Esophagus muscularis mucosa (tissue), 4 donors: ENCODE data around the gene DKC1. TPM values are rescaled to one million over a fixed set of nuclear protein-coding genes. Genes with fewer than 3 reads are reported as not detected.

ENCODE experiments used
- DNase-seq: peaks from one replicate; pipeline ENCODE4 v3.0.0-alpha.2; 2017; ENCODE audit errors: extremely low spot score
- H3K27ac ChIP-seq, 4 donors: fragments of 200-600 bp; sonication (generic); replicated peaks in 1 of 4; 1 replicate in 3 of 4; 2 replicates in 1 of 4; pipeline ENCODE4 v1.5.1; 2016 to 2019; ENCODE audit warnings: mild to moderate bottlenecking in 1 of 4
- H3K27me3 ChIP-seq, 4 donors: fragments of 200-600 bp; sonication (generic); one replicate each; pipeline versions ENCODE4 v1.5.1 to v1.6.0; 2016 to 2019
- H3K36me3 ChIP-seq, 4 donors: fragments of 200-600 bp; sonication (generic); one replicate each; pipeline ENCODE4 v1.5.1; 2016 to 2019
- H3K4me1 ChIP-seq, 4 donors: fragments of 200-600 bp; sonication (generic); one replicate each; pipeline ENCODE4 v1.5.1; 2016 to 2019
- H3K4me3 ChIP-seq, 4 donors: fragments of 200-600 bp; sonication (generic); 1 replicate in 2 of 4; 2 replicates in 2 of 4; pipeline ENCODE4 v1.5.1; 2016 to 2019; ENCODE audit warnings: mild to moderate bottlenecking in 4 of 4, moderate library complexity in 1 of 4
- H3K9me3 ChIP-seq, 4 donors: fragments of 200-600 bp; sonication (generic); 1 replicate in 3 of 4; 2 replicates in 1 of 4; pipeline ENCODE4 v1.5.1; 2016 to 2019
- EP300 ChIP-seq: sonication (generic); formaldehyde crosslinking; IDR thresholded peaks from one replicate; pipeline ENCODE4 v1.6.1; 2017; ENCODE audit warnings: antibody characterized with exemption
- POLR2A ChIP-seq: fragments of 450-650 bp; IDR thresholded peaks from one replicate; pipeline ENCODE4 v1.6.1; 2017; ENCODE audit warnings: antibody characterized with exemption, moderate library complexity, mild to moderate bottlenecking, low read depth
- POLR2AphosphoS5 ChIP-seq, 2 donors: sonication (generic); formaldehyde crosslinking; IDR thresholded peaks; one replicate each; pipeline ENCODE4 v1.6.1; 2017; ENCODE audit warnings: antibody characterized with exemption in 2 of 2
- WGBS: methylation state at CpG from one replicate; pipeline ENCODE4 v1.1.5; 2018; 5-methylcytosine and 5-hydroxymethylcytosine counted together
- intact Hi-C: fragments of 100-400 bp; cut with DNase I; formaldehyde crosslinking; loops from one replicate; pipeline ENCODE4 v1.15.1; 2023
- total RNA-seq, 4 donors: library from RNA; depleted of rRNA; stranded (reverse); fragments of >200 nt; gene quantifications; one replicate each; pipeline versions ENCODE4 v1.1.0 to v1.2.1, GENCODE V29; 2016
- TF ChIP-seq, protein P1 (sequence below), 3 experiments: fragments of 200-600 bp in 2 of 3; fragments of 450-650 bp in 1 of 3; sonication (generic) in 2 of 3; IDR thresholded peaks; one replicate each; pipeline ENCODE4 v1.5.1; 2017 to 2019; ENCODE audit warnings: antibody characterized with exemption in 3 of 3, mild to moderate bottlenecking in 2 of 3, moderate library complexity in 1 of 3

Gene DKC1
- total RNA-seq, 4 donors from 2014 or later: 18.3 to 29.9 (median 24.9) TPM

DNA sequence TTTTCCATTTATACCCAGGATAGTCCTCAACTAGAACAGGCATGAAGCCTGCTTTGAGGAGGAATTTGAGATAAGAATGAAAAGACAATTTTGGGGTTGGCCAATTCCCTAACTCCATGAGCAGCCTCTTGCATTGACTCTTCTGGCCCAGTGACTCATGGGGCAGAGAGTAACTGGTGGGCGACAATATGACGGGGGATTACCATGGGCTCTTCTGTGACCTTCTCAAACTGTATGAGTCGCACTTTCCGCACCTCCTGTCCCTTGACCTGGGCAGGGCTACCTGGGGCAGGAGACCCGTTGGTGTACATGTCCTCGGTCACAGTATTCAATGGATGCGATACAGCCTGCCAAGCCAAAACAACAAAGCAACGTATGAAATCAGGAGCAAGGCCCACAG, 29.3 kb downstream of the DKC1 start:
- TF ChIP-seq POLR2AphosphoS5 (IDR thresholded peaks at IDR 0.05) (no peak), EP300 (no peak), POLR2A (no peak)
- TF ChIP-seq, protein P1, sequence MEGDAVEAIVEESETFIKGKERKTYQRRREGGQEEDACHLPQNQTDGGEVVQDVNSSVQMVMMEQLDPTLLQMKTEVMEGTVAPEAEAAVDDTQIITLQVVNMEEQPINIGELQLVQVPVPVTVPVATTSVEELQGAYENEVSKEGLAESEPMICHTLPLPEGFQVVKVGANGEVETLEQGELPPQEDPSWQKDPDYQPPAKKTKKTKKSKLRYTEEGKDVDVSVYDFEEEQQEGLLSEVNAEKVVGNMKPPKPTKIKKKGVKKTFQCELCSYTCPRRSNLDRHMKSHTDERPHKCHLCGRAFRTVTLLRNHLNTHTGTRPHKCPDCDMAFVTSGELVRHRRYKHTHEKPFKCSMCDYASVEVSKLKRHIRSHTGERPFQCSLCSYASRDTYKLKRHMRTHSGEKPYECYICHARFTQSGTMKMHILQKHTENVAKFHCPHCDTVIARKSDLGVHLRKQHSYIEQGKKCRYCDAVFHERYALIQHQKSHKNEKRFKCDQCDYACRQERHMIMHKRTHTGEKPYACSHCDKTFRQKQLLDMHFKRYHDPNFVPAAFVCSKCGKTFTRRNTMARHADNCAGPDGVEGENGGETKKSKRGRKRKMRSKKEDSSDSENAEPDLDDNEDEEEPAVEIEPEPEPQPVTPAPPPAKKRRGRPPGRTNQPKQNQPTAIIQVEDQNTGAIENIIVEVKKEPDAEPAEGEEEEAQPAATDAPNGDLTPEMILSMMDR (IDR thresholded peaks at IDR 0.05): no peak
- no peak overlapping the region for H3K4me3 ChIP-seq

DNA sequence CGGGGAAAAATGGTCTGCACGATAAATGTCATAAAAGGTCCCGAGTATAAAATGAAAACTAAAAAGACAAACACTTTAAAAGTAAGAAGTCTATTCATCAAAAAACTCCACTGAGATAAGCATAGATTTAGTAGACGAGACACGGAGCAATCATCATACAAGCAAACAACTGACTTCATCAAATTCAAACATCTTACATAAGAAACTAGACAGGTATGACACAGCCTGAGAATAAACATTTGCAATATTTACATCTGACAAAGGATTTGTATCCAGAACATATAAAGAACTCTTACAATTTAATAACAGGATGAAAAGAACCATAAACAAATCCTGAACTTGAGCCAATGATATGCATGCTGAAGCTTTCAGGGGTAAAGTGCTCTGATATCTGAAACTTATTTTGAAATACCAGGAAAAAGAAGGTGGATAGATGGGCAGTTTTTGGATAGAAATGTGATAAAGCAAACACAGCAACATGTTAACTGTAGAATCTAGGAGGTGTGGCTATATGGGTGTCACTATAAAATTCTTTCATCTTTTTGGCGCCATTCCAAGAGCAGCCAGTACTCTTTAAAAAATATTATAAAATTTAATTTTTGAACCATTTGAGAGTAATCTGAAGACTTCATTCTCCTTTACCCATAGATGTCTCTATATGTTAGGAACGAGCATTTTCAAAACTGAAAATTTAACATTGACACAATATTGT, 30.6 kb downstream of the DKC1 start:
- intact Hi-C loops: no loop called here
- no peak overlapping the region for H3K4me3 ChIP-seq
- 84% methylated on average over 7 of the region's 7 CpGs for WGBS
- no peaks in the 10 kb centered on the region for H3K9me3 ChIP-seq
- H3K27me3 ChIP-seq: no peaks in the 10 kb centered on the region
- TF ChIP-seq EP300 (no peak), POLR2AphosphoS5 (IDR thresholded peaks at IDR 0.05) (no peak)
- no peak overlapping the region for H3K27ac ChIP-seq
- H3K36me3 ChIP-seq: no peaks in the 10 kb centered on the region
- H3K4me1 ChIP-seq: peaks cover 0 to 5% (median 0%) of the 10 kb centered on the region in 4 donors
- no peak for DNase-seq

More for the DNA sequence above, 29.3 kb downstream of the DKC1 start:
- H3K27ac ChIP-seq: no peak overlapping the region
- 91% methylated on average over 8 of the region's 8 CpGs for WGBS
- no peak for DNase-seq
- no peaks in the 10 kb centered on the region for H3K36me3 ChIP-seq
- H3K9me3 ChIP-seq: no peaks in the 10 kb centered on the region
- H3K4me1 ChIP-seq: peaks cover 0 to 1% (median 0%) of the 10 kb centered on the region in 4 donors
- intact Hi-C loops: no loop called here
- H3K27me3 ChIP-seq: no peaks in the 10 kb centered on the region

DNA sequence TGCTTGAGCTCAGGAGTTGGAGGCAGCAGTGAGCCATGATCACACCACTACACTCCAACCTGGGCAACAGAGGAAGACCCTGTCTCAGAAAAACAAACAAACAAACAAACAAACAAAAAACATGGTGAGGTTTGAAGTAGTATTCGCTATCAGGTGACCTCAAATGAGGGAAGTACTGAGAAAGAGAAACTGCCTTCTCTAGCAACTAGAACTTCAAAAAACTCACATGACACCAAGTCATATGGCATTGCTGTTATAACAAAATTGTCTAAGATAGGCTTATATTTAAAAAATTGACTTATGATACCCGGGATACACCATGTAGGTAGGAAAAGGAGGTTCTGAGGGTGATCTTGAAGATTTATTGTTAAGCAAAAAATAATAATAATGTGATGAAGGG, 32.4 kb downstream of the DKC1 start:
- WGBS: 64% methylated on average over 2 of the region's 2 CpGs
- no peak for TF ChIP-seq EP300
- intact Hi-C loops: no loop called here
- peaks cover 5 to 12% (median 9%) of the 10 kb centered on the region in 4 donors for H3K4me1 ChIP-seq
- H3K4me3 ChIP-seq: no peak overlapping the region
- no peak for DNase-seq
- H3K27me3 ChIP-seq: no peaks in the 10 kb centered on the region
- no peaks in the 10 kb centered on the region for H3K36me3 ChIP-seq
- no peak overlapping the region for H3K27ac ChIP-seq
- no peaks in the 10 kb centered on the region for H3K9me3 ChIP-seq

DNA sequence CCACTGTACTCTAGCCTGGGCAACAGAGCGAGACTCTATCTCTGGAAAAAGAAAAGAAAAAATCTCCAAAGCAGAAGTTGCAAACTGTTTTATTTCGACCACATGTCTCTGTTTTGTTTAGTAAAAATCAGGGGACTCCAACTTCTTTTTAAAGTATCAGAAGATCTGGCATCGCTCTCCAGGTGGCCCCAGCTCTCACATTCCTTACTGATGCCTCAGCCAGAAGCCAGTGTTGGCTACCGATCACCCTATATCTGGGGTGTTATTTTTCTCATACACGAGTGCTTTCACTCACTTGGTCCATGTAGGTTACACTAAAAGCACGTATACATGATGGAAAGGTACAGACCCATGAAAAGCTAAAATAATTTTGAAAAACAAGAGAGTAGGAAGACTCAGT, 34.3 kb downstream of the DKC1 start:
- H3K36me3 ChIP-seq: no peaks in the 10 kb centered on the region
- H3K9me3 ChIP-seq: no peaks in the 10 kb centered on the region
- TF ChIP-seq POLR2A (no peak), EP300 (no peak), POLR2AphosphoS5 (IDR thresholded peaks at IDR 0.05) (no peak)
- TF ChIP-seq, protein P1 (IDR thresholded peaks at IDR 0.05): no peak
- no peak overlapping the region for H3K4me3 ChIP-seq
- intact Hi-C loops: no loop called here
- peaks cover 7 to 22% (median 16%) of the 10 kb centered on the region in 4 donors for H3K4me1 ChIP-seq
- no peak for DNase-seq
- no peak overlapping the region for H3K27ac ChIP-seq
- H3K27me3 ChIP-seq: no peaks in the 10 kb centered on the region
- WGBS: 72% methylated on average over 6 of the region's 6 CpGs

DNA sequence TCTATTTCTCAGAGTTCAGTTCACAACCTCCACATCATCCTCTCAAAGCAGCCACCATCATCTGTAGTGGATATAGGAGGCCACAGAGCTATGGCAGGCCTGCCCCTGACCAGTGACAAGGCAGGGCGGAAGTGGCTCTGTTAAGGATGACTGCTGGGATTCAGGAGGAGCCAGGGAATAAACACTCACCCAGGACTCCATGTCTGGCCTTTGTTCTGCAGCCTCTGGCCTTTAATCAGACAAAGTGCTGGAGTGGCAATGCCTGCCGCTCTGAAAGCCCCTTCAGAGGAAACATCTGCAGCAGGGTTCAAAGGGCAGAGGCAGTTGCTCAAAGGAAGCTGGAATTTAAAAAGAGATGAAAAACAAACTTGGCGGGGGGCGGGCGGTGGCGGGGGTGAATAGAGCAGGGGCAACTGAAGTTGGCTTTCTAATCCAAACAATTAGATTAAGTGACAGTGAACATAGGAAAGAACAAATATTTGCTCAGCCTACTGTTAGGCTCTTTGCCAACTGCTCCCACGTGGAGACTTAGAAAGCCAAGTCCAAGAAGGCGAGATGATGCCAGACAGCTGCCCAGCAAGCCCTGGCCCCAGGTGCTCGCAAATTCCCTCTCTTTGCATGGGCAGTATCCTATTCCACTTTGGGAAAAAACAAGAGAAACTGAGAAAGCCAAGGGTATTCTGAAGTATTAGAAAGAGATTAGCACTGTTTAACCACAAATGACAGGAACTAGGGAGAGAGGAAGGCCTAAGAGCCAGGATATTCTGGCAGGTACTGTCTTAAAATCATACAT, 37.1 kb downstream of the DKC1 start:
- H3K27me3 ChIP-seq: no peaks in the 10 kb centered on the region
- TF ChIP-seq, protein P1 (IDR thresholded peaks at IDR 0.05): no peak
- TF ChIP-seq POLR2A: no peak
- TF ChIP-seq POLR2AphosphoS5 (IDR thresholded peaks at IDR 0.05): no peak
- TF ChIP-seq EP300: no peak
- no peaks in the 10 kb centered on the region for H3K36me3 ChIP-seq
- H3K9me3 ChIP-seq: no peaks in the 10 kb centered on the region
- intact Hi-C loops: no loop called here
- peaks cover 10 to 34% (median 29%) of the 10 kb centered on the region in 4 donors for H3K4me1 ChIP-seq
- no peak for DNase-seq
- H3K4me3 ChIP-seq: no peak overlapping the region
- peak overlapping the region in 3 of 4 donors; percentile 10 to 58 (median 40) for H3K27ac ChIP-seq
- WGBS: 43% methylated on average over 9 of the region's 9 CpGs
